HG02759 (cell line): Measurements from ENCODE around the gene LTC4S.

Experiments
- ATAC-seq: cut with Tn5 transposase; IDR thresholded peaks from one replicate; pipeline ENCODE4 v1.9.1; 2021; ENCODE audit warnings: mild to moderate bottlenecking, moderate library complexity; ENCODE audit not compliant: unreplicated experiment

Gene LTC4S

DNA sequence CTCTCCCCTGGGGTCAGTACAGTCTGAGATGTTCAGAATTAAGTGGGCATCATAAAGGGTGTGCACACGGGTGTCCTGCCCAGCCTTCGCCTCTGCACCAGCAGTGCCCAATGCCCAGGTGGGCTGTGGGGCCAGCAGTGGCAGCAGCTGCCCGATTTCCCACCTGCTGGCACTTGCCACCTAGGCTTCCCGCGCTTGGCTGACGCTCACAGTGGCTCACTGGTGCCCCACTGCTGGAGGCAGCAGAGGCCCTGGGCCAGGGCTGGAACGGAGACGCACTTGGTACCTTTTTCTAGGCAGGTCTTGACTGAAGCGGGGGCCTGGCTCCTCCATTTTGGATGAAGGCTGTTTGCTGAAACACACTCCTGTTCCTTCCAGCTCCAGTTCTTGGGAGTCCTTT lies 47.8 kb downstream of the LTC4S start:
- no peak for ATAC-seq
